SK-N-MC (cell line): ENCODE results near the gene KIAA1217.

Experiments used
- DNase-seq: peaks from one replicate; pipeline ENCODE4 v3.0.0-alpha.2; 2011; ENCODE audit warnings: low read depth, low spot score
- H3K27ac ChIP-seq: fragments of 200-600 bp; sonication (generic); 2 replicates; pipeline ENCODE4 v1.5.1; 2016; ENCODE audit warnings: mixed run types
- H3K36me3 ChIP-seq: fragments of 200-600 bp; sonication (generic); 2 replicates; pipeline ENCODE4 v1.6.1; 2017; ENCODE audit warnings: antibody characterized with exemption, low read length, mixed read lengths; ENCODE audit not compliant: insufficient read depth
- H3K4me3 ChIP-seq: fragments of 200-600 bp; sonication (generic); 2 replicates; pipeline ENCODE4 v1.5.1; 2016
- H3K9ac ChIP-seq: fragments of 200-600 bp; sonication (generic); 2 replicates; pipeline ENCODE4 v1.8.0; 2017; ENCODE audit warnings: mixed run types, mixed read lengths; ENCODE audit not compliant: insufficient read length
- H3K9me3 ChIP-seq: fragments of 200-600 bp; sonication (generic); 2 replicates; pipeline ENCODE4 v1.6.1; 2017; ENCODE audit warnings: low read depth, mild to moderate bottlenecking, antibody characterized with exemption, low read length, moderate library complexity, mixed read lengths
- EZH2 ChIP-seq: fragments of 200-600 bp; sonication (generic); IDR thresholded peaks from one replicate; pipeline ENCODE4 v1.6.1; 2017; ENCODE audit warnings: antibody characterized with exemption
- FOXP2 ChIP-seq: optimal IDR thresholded peaks from 2 replicates; pipeline ENCODE3; 2011; ENCODE audit warnings: mild to moderate bottlenecking, moderate library complexity; ENCODE audit not compliant: insufficient read depth; ENCODE audit errors: extremely low read length, control extremely low read depth
- POLR2AphosphoS5 ChIP-seq: IDR thresholded peaks from 2 replicates; pipeline ENCODE4 v1.6.1; 2012; ENCODE audit warnings: mild to moderate bottlenecking, low read depth, low read length, borderline replicate concordance

Gene KIAA1217

DNA sequence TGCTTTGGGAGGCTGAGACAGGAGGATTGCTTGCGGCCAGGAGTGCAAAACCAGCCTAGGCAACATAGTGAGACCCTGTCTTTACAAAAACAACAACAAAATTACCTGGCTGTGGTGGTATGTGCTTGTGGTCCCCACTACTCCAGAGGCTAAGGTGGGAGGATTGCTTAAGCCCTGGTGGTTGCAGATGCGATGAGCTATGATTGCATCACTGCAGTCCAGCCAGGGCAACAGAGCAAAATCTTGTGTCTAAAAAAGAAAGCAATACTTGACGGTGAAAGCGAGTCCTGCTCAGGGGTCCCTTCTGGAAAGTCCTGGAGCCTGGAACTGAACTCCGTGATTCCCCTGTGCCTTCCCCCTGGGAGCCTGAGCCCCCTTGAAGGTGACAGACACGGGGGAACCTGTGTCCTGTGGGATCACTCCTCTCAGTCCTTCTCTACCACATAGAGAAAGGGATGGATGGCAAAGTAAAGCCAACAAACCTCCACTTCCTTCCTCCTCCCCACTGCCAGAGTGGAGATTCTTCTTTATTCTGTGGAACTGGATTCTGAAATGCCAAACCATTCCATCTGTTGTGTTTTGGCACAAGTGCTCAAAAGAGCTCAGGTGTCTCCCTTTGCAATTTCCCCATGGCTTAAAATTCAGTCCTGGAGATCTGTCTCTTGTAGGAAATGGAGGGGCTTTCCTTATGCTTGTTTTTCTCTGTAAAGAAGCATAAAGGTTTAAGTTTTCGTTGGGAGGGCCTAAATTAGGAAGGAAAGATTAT lies 50.6 kb downstream of the KIAA1217 start:
- H3K9me3 ChIP-seq = no peaks in the 10 kb centered on the region
- H3K36me3 ChIP-seq = no peaks in the 10 kb centered on the region
- no peak overlapping the region for H3K4me3 ChIP-seq
- no peak overlapping the region for H3K9ac ChIP-seq
- no peak for DNase-seq
- no peak for TF ChIP-seq FOXP2
- H3K27ac ChIP-seq = no peak overlapping the region

- no peaks in the 10 kb centered on the region for H3K9me3 ChIP-seq
- no peak for DNase-seq
- H3K27ac ChIP-seq = no peak overlapping the region
- H3K36me3 ChIP-seq = no peaks in the 10 kb centered on the region
- TF ChIP-seq POLR2AphosphoS5 (no peak), EZH2 (no peak)
- no peak overlapping the region for H3K4me3 ChIP-seq
- H3K9ac ChIP-seq = no peak overlapping the region
These were observed 52.7 kb downstream of the KIAA1217 start for GRCh38 chr10:24261627-24262026.

GRCh38 chr10:24262929-24263590 lies 54.1 kb downstream of the KIAA1217 start:
- no peak for TF ChIP-seq FOXP2
- TF ChIP-seq EZH2 = no peak
- no peak for TF ChIP-seq POLR2AphosphoS5
- Histone ChIP-seq H3K4me3 (no peak overlapping the region), H3K9ac (no peak overlapping the region), H3K36me3 (no peaks in the 10 kb centered on the region; the same call in 1 of the 2 replicates), H3K9me3 (no peaks in the 10 kb centered on the region), H3K27ac (peak overlapping the region; percentile 25; the same call in 1 of the 2 replicates)
- DNase-seq = no peak

GRCh38 chr10:24269476-24269875 lies 60.5 kb downstream of the KIAA1217 start:
- H3K9ac ChIP-seq = no peak overlapping the region
- no peaks in the 10 kb centered on the region; the same call in 1 of the 2 replicates for H3K36me3 ChIP-seq
- TF ChIP-seq EZH2 = no peak
- H3K9me3 ChIP-seq = no peaks in the 10 kb centered on the region
- no peak overlapping the region for H3K4me3 ChIP-seq
- DNase-seq = no peak
- no peak overlapping the region for H3K27ac ChIP-seq

DNA sequence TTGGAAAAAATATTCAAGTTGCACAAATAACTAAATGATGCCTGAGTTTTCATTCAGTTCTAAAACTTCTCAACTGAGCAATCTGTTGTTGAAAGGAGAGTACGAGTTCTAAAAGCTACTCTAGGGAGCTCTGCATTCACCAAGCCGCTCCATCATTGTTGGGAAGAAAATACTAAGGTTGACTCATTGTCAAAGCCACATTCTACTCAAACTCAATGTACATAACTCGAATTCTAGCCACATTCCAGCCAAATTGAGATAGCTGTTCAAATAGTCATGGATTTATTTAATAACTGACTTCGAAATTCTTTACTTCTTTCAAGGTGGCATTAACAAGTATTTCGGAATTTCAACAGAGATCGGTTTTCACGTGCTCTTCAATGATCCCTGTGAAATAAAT lies 63.4 kb downstream of the KIAA1217 start:
- Histone ChIP-seq H3K9me3 (no peaks in the 10 kb centered on the region), H3K27ac (no peak overlapping the region), H3K4me3 (no peak overlapping the region), H3K9ac (no peak overlapping the region), H3K36me3 (no peaks in the 10 kb centered on the region; the same call in 1 of the 2 replicates)
- no peak for DNase-seq
- TF ChIP-seq FOXP2 (no peak), EZH2 (no peak), POLR2AphosphoS5 (no peak)

DNA sequence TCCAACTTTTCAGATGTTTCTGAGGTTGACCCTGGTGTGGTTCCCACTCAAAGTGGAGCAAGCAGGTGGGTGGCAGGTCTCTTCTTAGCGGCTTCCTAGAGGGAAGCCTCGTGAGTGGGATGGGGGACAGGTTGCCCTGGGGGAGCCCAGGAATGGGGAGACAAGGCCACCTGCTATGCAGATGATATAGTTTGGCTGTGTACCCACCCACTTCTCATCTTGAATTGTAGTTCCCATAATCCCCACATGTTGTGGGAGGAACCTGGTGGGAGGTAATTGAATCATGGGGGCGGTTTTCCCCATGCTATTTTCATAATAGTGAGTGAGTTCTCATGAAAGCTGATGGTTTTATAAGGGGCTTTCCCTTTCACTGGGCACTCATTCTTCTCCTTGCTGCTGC lies 68.3 kb downstream of the KIAA1217 start:
- no peak overlapping the region for H3K4me3 ChIP-seq
- no peaks in the 10 kb centered on the region for H3K36me3 ChIP-seq
- DNase-seq = no peak
- TF ChIP-seq POLR2AphosphoS5 = no peak
- TF ChIP-seq EZH2 = no peak
- no peak for TF ChIP-seq FOXP2
- H3K27ac ChIP-seq = no peak overlapping the region
- no peak overlapping the region for H3K9ac ChIP-seq
- H3K9me3 ChIP-seq = no peaks in the 10 kb centered on the region

DNA sequence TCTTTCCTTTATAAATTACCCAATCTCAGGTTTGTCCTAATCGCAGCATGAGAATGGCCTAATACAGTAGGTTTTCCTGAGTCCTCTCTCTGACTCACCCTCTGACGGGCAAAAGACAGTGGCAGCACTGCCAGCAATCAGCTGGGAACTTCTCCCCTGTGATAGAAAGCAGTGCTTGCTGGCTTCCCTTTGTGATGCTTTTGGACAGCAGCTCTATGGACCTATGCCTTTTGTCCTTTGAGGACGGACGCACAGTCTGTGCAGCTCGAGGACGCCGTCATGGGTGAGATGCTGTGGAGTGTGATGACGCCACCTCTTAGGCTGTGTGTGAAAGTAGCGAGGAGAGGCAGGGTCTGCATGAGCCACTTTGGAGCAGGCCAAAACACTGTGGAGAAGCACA lies 68.8 kb downstream of the KIAA1217 start:
- Histone ChIP-seq H3K4me3 (no peak overlapping the region), H3K36me3 (no peaks in the 10 kb centered on the region; the same call in 1 of the 2 replicates), H3K27ac (no peak overlapping the region), H3K9me3 (no peaks in the 10 kb centered on the region), H3K9ac (no peak overlapping the region)
- DNase-seq = no peak
- TF ChIP-seq EZH2 (no peak), FOXP2 (no peak), POLR2AphosphoS5 (no peak)

DNA sequence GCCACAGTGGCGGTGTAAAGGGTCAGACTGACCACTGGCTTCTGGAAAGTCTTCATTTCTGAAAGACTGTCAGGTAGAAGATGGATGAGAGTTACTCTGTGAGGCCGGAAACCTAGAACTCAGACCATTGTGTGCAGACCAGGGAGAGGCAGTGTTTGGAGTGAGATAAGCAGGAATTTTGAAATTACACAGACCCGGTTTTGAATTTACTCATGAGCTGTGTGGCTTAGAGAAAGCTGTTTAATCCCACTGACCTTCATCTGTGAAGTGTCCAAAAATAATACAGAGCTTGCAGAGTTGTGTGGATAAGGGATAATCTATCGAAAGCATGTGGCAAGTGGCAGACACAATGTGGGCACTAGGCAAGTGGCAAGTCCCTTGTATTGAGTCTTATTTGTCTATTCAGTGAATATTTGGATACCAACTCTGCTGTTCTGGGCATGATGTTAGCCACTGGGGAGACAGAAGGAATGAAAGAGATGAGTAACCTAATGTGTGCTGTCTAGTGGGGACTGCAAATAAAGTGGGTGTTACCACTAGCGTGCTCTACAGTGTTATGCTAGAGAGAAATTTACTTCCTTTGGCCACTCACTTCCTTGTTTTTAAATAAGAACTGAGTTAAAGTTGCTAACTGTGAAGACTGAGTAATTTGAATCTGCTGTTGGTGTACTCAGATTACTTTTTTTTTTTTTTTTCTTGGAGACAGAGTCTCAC lies 69.4 kb downstream of the KIAA1217 start:
- Histone ChIP-seq H3K4me3 (no peak overlapping the region), H3K27ac (no peak overlapping the region)
- no peak for DNase-seq

DNA sequence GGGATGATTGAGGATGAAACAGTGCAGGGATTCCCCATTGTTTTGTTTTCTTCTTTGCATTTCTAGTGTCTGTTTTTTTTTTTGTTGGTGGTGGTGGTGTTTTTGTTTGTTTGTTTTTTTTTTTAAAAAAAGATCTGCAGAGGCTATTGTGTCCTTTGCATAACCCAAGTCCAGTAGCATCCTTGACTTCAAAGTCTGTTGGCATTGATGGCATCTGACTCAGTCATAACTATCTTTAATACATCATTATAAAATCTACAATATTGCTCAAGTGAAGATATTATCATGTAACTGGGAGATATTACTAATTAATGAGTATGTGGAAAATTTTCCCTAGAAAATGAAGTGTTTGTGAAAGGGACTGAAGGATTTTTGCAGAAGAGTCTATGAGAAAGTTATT lies 70.2 kb downstream of the KIAA1217 start:
- TF ChIP-seq POLR2AphosphoS5 = no peak
- TF ChIP-seq FOXP2 = no peak
- no peak for TF ChIP-seq EZH2
- Histone ChIP-seq H3K9me3 (no peaks in the 10 kb centered on the region), H3K9ac (no peak overlapping the region), H3K4me3 (no peak overlapping the region), H3K36me3 (peaks cover 5% of the 10 kb centered on the region; the same call in 1 of the 2 replicates), H3K27ac (no peak overlapping the region)
- no peak for DNase-seq

More for the DNA sequence above, 69.4 kb downstream of the KIAA1217 start:
- Histone ChIP-seq H3K9ac (no peak overlapping the region), H3K9me3 (no peaks in the 10 kb centered on the region), H3K36me3 (peaks cover 5% of the 10 kb centered on the region; the same call in 1 of the 2 replicates)
- TF ChIP-seq EZH2 = no peak
- no peak for TF ChIP-seq POLR2AphosphoS5
- TF ChIP-seq FOXP2 = no peak
